Islet of Langerhans (tissue), 1 donor: ENCODE measurements around the gene EXOC4.

ENCODE experiments used
- FAIRE-seq: peaks from one replicate; lab custom pipeline; 2011; peaks lifted over from hg19 to GRCh38; lab: Jason Lieb, UNC

EXOC4 gene

DNA sequence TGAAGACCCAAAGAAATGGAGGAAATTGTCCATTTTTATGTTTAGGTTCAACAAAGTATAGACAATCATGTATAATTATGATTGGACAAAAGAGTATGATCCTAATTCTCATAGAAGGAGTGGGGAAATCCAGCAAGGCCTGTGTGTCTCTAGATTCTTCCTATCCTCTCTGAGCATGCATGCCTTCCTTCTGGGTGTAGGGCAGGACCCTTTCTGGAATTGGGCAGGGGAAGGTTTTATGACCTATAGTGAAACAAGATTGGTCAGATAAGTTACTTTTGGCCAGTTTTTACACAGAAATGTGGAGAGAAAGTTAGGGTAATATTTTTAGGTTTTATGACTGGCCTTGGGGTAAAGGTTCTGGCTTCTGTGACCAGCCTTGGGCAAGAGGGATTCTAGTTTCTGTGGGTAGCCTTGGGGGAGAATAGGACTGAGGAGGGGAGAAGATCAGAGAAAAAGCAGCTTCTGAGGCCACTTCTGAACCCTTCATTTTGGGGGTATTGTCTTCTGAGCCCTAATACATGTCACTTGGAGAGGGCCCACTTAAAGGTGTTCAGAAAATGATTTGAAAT, 289.4 kb downstream of the EXOC4 start:
- no peak for FAIRE-seq

GRCh38 chr7:133543657-133544056, 290.8 kb downstream of the EXOC4 start:
- FAIRE-seq: no peak

DNA sequence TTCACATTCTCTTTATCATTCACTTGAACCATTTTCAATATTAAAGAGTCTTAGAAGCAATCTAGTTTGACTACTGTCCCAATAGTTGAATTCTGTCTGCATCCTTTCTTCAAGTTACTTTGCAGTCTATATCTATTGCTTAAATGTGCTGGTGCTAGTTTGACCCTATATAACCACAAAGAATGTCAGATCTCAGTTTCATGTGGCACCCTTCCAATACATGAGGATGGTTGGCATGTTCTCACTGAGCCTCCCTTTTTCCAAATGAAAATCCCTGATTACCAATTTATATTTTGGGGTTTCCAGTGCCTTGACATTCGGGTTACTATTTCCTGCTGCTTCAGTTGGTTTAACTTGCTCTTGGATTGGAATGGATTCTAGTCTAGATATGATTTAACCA, 292.7 kb downstream of the EXOC4 start:
- no peak for FAIRE-seq

DNA sequence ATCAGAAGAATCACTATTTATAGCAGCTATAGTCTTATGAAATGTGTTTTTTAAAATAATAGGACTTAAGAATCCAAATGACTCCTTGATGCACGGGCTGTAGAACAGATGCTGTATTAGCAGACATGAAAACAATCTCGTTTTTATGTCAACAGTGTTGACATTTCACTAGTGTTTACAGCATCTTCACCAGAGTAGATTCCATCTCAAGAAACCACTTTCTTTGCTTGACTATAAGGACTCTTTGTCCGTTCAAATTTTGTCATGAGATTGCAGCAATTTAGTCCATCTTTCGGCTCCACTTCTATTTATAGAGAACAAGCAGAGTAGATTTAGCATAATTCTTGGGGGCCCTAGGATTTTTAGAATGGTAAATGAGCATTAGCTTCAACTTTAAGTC, 295.1 kb downstream of the EXOC4 start:
- no peak for FAIRE-seq

DNA sequence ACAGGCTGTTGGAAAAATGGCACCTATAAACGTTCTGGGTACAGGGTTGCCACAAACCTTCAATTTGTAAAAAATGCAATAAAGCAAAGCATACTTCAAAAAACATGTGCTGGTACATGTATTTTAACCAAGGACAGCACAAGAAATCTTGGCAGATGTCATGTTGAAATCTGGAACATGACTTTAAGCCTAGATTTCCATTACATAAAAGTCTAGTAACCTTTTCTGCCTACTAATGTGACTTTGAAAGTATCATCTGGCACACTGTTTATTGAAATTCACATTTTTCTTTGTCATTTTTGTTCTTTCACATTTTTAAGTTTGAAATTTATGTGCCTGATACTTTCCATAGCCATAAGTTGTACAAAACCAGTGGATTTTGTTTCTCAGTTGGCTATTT, 296.8 kb downstream of the EXOC4 start:
- FAIRE-seq: no peak

GRCh38 chr7:133550145-133550544, 297.3 kb downstream of the EXOC4 start:
- no peak for FAIRE-seq

- FAIRE-seq: no peak
Observed at GRCh38 chr7:133550811-133551210, 297.9 kb downstream of the EXOC4 start.

GRCh38 chr7:133551466-133551865, 298.6 kb downstream of the EXOC4 start:
- no peak for FAIRE-seq

DNA sequence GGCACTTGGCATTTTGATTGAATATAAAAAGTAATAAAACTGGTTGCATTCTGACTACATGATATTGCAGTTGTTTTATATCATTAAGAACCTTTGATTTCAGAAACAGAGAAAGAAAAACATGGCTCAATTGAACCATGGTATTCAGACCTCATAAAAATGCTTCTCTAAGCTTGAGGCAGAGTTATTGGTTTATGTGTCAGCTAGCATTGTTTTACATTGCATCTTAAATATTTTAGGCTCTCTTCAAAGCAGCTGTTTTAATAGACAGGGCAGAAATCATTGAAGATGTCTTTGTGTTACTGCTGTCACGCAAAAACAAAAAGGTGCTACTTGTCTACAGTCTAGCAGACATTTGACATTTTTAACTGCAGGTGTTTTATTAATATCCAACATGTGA, 299.2 kb downstream of the EXOC4 start:
- FAIRE-seq: no peak

DNA sequence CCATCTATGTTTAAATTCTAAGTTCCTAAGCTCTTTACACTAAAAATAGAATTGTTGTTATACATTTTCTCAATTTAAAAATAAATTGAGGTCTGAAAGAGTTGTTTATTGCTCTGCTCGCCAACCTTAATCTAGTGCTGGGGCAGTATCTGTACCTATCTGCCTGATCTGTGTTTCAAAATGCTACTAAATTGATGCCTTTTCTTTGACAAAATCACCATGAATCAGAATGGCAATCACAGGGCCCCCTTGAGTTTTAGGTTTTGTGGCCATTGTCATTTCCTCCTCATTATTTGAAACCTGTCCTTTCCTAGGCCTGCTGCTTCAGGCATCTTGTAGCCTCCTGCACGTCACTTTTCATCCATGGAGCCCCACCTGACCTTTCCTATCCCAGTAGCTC, 301.5 kb downstream of the EXOC4 start:
- FAIRE-seq: no peak

- peak; percentile 38 for FAIRE-seq
Observed at GRCh38 chr7:133556048-133556447, 303.2 kb downstream of the EXOC4 start.

DNA sequence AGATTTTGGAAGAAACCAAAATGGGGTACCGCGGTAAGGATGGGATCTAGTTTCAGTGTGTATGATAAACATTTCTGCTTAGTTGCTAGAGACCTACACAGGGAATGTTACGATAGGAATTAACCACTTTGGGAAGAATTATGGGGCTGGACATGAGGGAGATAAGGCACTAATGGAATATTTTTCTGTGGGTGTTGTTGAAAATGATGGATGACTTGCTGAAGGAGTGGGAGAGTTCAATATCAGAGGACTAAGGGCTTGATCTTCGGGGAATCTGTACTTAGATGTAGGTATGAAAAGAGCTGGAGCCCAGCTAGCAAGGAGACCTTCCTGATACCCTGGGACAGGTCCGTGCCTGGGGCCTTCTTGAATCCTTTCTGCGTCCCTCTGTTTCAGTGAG, 303.7 kb downstream of the EXOC4 start:
- FAIRE-seq: no peak

- FAIRE-seq: no peak
Observed at GRCh38 chr7:133560900-133561299, 308.0 kb downstream of the EXOC4 start.

GRCh38 chr7:133561396-133561795, 308.5 kb downstream of the EXOC4 start:
- FAIRE-seq: no peak

GRCh38 chr7:133562621-133563020, 309.7 kb downstream of the EXOC4 start:
- no peak for FAIRE-seq

- no peak for FAIRE-seq
Observed at GRCh38 chr7:133563251-133563650, 310.4 kb downstream of the EXOC4 start.

- FAIRE-seq: no peak
Observed at GRCh38 chr7:133564484-133564883, 311.6 kb downstream of the EXOC4 start.

- FAIRE-seq: no peak
Observed at GRCh38 chr7:133568544-133568943, 315.7 kb downstream of the EXOC4 start.

DNA sequence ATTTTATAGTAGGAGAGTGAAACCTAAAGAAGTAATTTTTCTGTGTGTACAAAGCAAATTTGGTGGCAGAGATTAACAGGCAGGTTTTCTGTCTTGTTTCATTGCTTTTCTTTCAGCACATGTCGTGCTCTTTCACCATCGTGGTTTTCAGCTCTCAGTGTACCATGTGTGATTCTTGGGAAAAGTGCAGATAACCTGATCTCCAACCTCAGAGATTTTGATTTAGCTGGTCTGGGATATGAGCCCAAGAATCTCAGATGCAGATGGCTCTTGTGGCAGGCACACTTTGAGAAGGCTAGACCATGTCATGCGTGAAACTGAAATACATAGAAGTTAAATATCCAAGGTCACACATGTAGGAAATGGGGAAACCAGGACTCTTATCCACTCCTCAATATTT, 317.4 kb downstream of the EXOC4 start:
- FAIRE-seq: no peak

DNA sequence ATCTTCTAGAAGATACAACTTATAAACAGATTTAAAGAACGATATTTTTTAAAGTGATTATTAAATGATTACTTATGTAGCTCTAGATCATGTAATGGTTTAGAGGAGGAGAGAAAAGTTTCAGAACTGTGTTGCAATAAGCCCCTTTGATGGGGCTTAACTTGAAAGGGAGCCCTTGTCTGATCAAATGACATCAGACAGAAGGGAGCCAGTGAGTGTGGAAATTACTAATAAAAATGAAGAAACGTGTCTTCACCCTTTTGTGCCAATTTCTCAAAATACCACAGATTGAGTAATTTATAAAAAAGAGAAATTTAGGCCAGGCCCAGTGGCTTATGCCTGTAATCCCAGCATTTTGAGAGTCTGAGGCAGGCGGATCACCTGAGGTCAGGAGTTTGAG, 318.2 kb downstream of the EXOC4 start:
- FAIRE-seq: no peak

- no peak for FAIRE-seq
Observed at GRCh38 chr7:133572087-133572486, 319.2 kb downstream of the EXOC4 start.

GRCh38 chr7:133572843-133573242, 320.0 kb downstream of the EXOC4 start:
- no peak for FAIRE-seq

- no peak for FAIRE-seq
Observed at GRCh38 chr7:133573554-133574265, 320.8 kb downstream of the EXOC4 start.

DNA sequence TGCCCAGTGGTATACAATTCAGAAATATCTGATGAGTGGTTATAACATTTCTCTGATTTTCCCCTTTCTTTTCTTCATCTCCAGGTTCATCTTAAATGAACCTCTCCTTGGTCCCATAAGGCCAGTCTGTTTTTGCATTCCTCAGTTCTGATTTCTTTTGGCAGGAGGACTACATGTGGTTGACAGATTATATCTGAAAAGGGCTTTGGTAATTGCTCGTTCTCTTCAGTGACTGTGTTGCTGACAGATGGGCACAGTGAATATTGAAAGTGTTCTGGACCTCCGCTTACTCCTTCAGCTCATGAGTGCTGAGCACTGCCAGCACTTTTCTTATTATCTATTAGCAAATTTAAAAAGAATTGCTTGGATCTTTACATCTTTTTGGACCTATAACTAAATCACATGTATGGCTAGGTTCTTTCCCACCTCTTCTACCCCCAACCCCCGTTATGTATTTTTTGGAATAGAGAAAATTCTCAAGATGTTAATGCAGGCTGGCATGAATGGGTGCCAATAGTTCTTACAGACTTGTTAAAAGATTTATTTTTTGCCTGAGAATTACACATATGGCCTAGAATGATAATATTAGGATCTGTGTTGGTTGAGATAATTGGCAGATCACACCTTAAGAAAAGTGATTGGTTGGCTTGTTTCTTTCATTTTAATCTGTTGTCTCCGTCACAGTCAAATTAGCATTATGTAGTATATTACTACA, 323.0 kb downstream of the EXOC4 start:
- FAIRE-seq: peak; percentile 62
